Stimulated activated CD4-positive, alpha-beta T cell treated with anti-CD3 and anti-CD28 coated beads, TNF-alpha, amount 100 ng/mL, for 24 hours (primary cell): ENCODE results near the gene DEPDC5.
A peak's percentile ranks its signal among the peaks of the same experiment; 100 is the strongest.
"Not testable (repeated sequence)": the region's sequence is repeated elsewhere in the genome, so short reads cannot be mapped to it uniquely, and the experiment has no call there.

Experiments
- DNase-seq, 3 experiments: peaks; one replicate each; pipeline ENCODE4 v3.0.0-alpha.2; 2020; ENCODE audit warnings: low read depth in 3 of 3

Gene DEPDC5

GRCh38 chr22:31749636-31750364 is 4.0 kb upstream of the DEPDC5 start, which contains the start of gene PRR14L:
Gene PRR14L (minus strand): TSS chr22:31750132. CDS start chr22:31738860, 11,272 bp downstream.
- peak; percentile 99 for DNase-seq

GRCh38 chr22:31750365-31751284 is 3.2 kb upstream of the DEPDC5 start:
- DNase-seq: no peak

- DNase-seq: no peak
Measured at GRCh38 chr22:31752096-31752847, 1.5 kb upstream of the DEPDC5 start.

GRCh38 chr22:31753005-31753633 is 700 bp upstream of the DEPDC5 start:
- DNase-seq: no peak

GRCh38 chr22:31754813-31755212 is 994 bp downstream of the DEPDC5 start:
- DNase-seq: no peak

GRCh38 chr22:31757265-31757664 is 3.4 kb downstream of the DEPDC5 start:
- DNase-seq: no peak

GRCh38 chr22:31758860-31759259 is 5.0 kb downstream of the DEPDC5 start:
- not testable (repeated sequence) for DNase-seq

GRCh38 chr22:31764785-31765184 is 11.0 kb downstream of the DEPDC5 start:
- DNase-seq: no peak

- no peak for DNase-seq
Measured at GRCh38 chr22:31768422-31769059, 14.7 kb downstream of the DEPDC5 start.

GRCh38 chr22:31773416-31773815 is 19.6 kb downstream of the DEPDC5 start:
- DNase-seq: no peak

- DNase-seq: no peak
Measured at GRCh38 chr22:31776231-31776630, 22.4 kb downstream of the DEPDC5 start.

GRCh38 chr22:31789803-31790202 is 36.0 kb downstream of the DEPDC5 start:
- no peak for DNase-seq

GRCh38 chr22:31790240-31790639 is 36.4 kb downstream of the DEPDC5 start:
- no peak for DNase-seq

GRCh38 chr22:31799358-31799757 is 45.5 kb downstream of the DEPDC5 start:
- DNase-seq: not testable (repeated sequence)

- DNase-seq: no peak
Measured at GRCh38 chr22:31800065-31800464, 46.2 kb downstream of the DEPDC5 start.

- DNase-seq: not testable (repeated sequence)
Measured at GRCh38 chr22:31800861-31801260, 47.0 kb downstream of the DEPDC5 start.

GRCh38 chr22:31802575-31802974 is 48.8 kb downstream of the DEPDC5 start:
- DNase-seq: no peak

- DNase-seq: no peak
Measured at GRCh38 chr22:31806751-31807150, 52.9 kb downstream of the DEPDC5 start.

- DNase-seq: no peak
Measured at GRCh38 chr22:31812977-31813605, 59.3 kb downstream of the DEPDC5 start.

- DNase-seq: not testable (repeated sequence)
Measured at GRCh38 chr22:31813898-31814297, 60.1 kb downstream of the DEPDC5 start.

GRCh38 chr22:31814942-31815341 is 61.1 kb downstream of the DEPDC5 start:
- no peak for DNase-seq
